NCI-H1092 (cell line): ENCODE results near the gene FGFR3.

Source experiments
- DNase-seq: peaks from one replicate; lab custom pipeline; 2025; lab: John Stamatoyannopoulos, UW

The FGFR3 gene

GRCh38 chr4:1770791-1771231 lies 22.3 kb upstream of the FGFR3 start:
- DNase-seq = no peak

GRCh38 chr4:1771555-1772305 lies 21.4 kb upstream of the FGFR3 start:
- DNase-seq = no peak

GRCh38 chr4:1772853-1773538 lies 20.1 kb upstream of the FGFR3 start:
- DNase-seq = peak; percentile 17

- no peak for DNase-seq
Observed at GRCh38 chr4:1773754-1774153, 19.3 kb upstream of the FGFR3 start.

GRCh38 chr4:1775731-1776500 lies 17.2 kb upstream of the FGFR3 start:
- no peak for DNase-seq

GRCh38 chr4:1776521-1777161 lies 16.5 kb upstream of the FGFR3 start:
- no peak for DNase-seq

GRCh38 chr4:1777822-1778641 lies 15.1 kb upstream of the FGFR3 start:
- DNase-seq = no peak

GRCh38 chr4:1778642-1779392 lies 14.3 kb upstream of the FGFR3 start:
- no peak for DNase-seq

- DNase-seq = no peak
Observed at GRCh38 chr4:1779588-1780382, 13.3 kb upstream of the FGFR3 start.

GRCh38 chr4:1780435-1780834 lies 12.7 kb upstream of the FGFR3 start:
- DNase-seq = no peak

- DNase-seq = no peak
Observed at GRCh38 chr4:1783015-1783414, 10.1 kb upstream of the FGFR3 start.

- no peak for DNase-seq
Observed at GRCh38 chr4:1783970-1784369, 9.1 kb upstream of the FGFR3 start.

- DNase-seq = no peak
Observed at GRCh38 chr4:1784395-1784788, 8.7 kb upstream of the FGFR3 start.

GRCh38 chr4:1784789-1785591 lies 8.1 kb upstream of the FGFR3 start:
- DNase-seq = no peak

GRCh38 chr4:1785592-1785991 lies 7.5 kb upstream of the FGFR3 start:
- no peak for DNase-seq

GRCh38 chr4:1786544-1787362 lies 6.3 kb upstream of the FGFR3 start:
- DNase-seq = no peak

GRCh38 chr4:1787411-1788077 lies 5.5 kb upstream of the FGFR3 start:
- no peak for DNase-seq
